Thyroid gland (tissue), 4 donors: Measurements from ENCODE around the gene GPR82.

ENCODE experiments used
- POLR2A ChIP-seq, 2 donors: fragments of 450-650 bp; IDR thresholded peaks; one replicate each; pipeline ENCODE4 v1.6.1; 2017; ENCODE audit warnings: antibody characterized with exemption in 2 of 2, mild to moderate bottlenecking in 2 of 2, moderate library complexity in 1 of 2
- TF ChIP-seq, protein P1 (sequence below), 6 experiments: fragments of 200-600 bp in 3 of 6; fragments of 450-650 bp in 3 of 6; sonication (generic) in 3 of 6; IDR thresholded peaks; one replicate each; pipeline ENCODE4 v1.5.1; 2016 to 2019; ENCODE audit warnings: antibody characterized with exemption in 6 of 6, mild to moderate bottlenecking in 2 of 6, inconsistent platforms in 1 of 6, moderate library complexity in 1 of 6

DNA sequence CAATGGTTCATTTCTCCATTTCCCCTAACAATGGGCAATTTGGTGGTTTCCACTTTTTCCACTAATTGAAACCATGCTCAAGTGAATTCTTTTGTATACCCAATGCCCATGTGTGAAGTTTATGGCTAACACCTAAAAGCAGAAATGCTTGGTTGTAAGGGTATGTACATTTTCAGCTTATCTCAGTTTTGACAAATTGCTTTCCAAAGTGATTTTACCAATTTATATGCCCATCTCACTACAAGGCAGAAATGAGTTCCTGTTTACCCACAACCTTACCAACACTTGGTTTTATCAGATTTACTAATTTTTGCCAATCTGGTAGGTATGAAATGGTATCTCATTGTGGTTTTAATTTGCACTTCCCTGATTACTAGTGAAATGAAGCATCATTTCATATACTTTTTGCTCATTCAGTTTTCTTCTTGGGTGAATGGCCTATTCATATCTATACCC lies 20.4 kb upstream of the GPR82 start:
- TF ChIP-seq POLR2A (IDR thresholded peaks at IDR 0.05), result no peak
- TF ChIP-seq, protein P1, sequence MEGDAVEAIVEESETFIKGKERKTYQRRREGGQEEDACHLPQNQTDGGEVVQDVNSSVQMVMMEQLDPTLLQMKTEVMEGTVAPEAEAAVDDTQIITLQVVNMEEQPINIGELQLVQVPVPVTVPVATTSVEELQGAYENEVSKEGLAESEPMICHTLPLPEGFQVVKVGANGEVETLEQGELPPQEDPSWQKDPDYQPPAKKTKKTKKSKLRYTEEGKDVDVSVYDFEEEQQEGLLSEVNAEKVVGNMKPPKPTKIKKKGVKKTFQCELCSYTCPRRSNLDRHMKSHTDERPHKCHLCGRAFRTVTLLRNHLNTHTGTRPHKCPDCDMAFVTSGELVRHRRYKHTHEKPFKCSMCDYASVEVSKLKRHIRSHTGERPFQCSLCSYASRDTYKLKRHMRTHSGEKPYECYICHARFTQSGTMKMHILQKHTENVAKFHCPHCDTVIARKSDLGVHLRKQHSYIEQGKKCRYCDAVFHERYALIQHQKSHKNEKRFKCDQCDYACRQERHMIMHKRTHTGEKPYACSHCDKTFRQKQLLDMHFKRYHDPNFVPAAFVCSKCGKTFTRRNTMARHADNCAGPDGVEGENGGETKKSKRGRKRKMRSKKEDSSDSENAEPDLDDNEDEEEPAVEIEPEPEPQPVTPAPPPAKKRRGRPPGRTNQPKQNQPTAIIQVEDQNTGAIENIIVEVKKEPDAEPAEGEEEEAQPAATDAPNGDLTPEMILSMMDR (IDR thresholded peaks at IDR 0.05), result no peak
